ENCODE data around the gene FAM24A. TPM values are rescaled to one million over a fixed set of nuclear protein-coding genes. Genes with fewer than 3 reads are reported as not detected.
"Not testable (repeated sequence)": the region's sequence is repeated elsewhere in the genome, so short reads cannot be mapped to it uniquely, and the experiment has no call there.

The FAM24A gene, protein sequence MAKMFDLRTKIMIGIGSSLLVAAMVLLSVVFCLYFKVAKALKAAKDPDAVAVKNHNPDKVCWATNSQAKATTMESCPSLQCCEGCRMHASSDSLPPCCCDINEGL
- total RNA-seq (not detected), polyA plus RNA-seq (not detected)
- long read RNA-seq, donor 1 = 0 reads
- long read RNA-seq, donor 2 = 0 reads
- long read RNA-seq, donor 3 = 0 reads
- long read RNA-seq, donor 4 = 0 reads
- long read RNA-seq, donor 5 = 0 reads
- long read RNA-seq, donor 6 = 0 reads
- long read RNA-seq, donor 7 = 0 reads
- long read RNA-seq, donor 8 = 0 reads
- long read RNA-seq, donor 9 = 0 reads
- long read RNA-seq, donor 10 = 0 reads

DNA sequence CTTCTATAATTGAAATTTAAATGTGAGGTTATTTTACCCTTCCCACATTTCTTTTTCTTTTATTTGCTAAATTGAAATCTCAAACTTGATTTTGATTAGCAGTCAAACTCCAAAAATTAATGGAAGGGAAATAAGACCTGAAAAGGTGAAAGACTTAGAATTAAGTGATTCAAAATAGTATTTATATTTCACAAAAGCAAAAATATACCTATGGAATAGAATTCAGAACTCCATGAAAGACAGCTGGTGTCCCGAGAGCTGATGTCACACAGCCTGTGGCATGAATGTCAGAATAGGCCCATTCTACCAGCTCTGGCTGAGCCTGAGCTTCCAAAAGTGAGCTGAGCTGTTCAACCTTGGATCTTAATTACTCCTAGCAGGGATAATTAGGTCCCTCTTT, at the start of gene FAM24A:
TSS of gene FAM24A (plus strand) at position 301 of the 400 bp plus-strand sequence. CDS start 1,025 bp downstream, outside the sequence.
- Histone ChIP-seq H3K36me3 (ENCODE audit: control insufficient read depth in 2 of 2, insufficient read depth in 2 of 2, low read length in 1 of 2) (no peaks in the 10 kb centered on the region), H3K27me3 (ENCODE audit: control insufficient read depth in 2 of 2, insufficient read depth in 1 of 2, low read length in 1 of 2) (no peaks in the 10 kb centered on the region), H3K9me3 (ENCODE audit: control insufficient read depth in 2 of 2, insufficient read depth in 1 of 2, low read length in 1 of 2) (no peaks in the 10 kb centered on the region), H3K27ac (ENCODE audit: low read depth in 1 of 2, low read length in 1 of 2) (no peak within 1 kb of the TSS), H3K4me1 (ENCODE audit: control insufficient read depth in 2 of 2, insufficient read depth in 2 of 2, low read length in 2 of 2) (no peaks in the 10 kb centered on the region), H3K4me3 (ENCODE audit: low read length in 2 of 2) (no peak within 1 kb of the TSS)
- DNase-seq (ENCODE audit: low read depth in 6 of 9, low spot score in 9 of 9) = no peak
- WGBS = 80% methylated on average over 1 of the region's 1 CpG

GRCh38 chr10:122861711-122862161, 48.7 kb upstream of the FAM24A start:
- Histone ChIP-seq H3K9me3 (ENCODE audit: control insufficient read depth in 2 of 2, insufficient read depth in 1 of 2, low read length in 1 of 2) (no peaks in the 10 kb centered on the region), H3K36me3 (ENCODE audit: control insufficient read depth in 2 of 2, insufficient read depth in 2 of 2, low read length in 1 of 2) (peaks cover 0 to 3% of the 10 kb centered on the region in 2 donors), H3K4me1 (ENCODE audit: control insufficient read depth in 2 of 2, insufficient read depth in 2 of 2, low read length in 2 of 2) (no peaks in the 10 kb centered on the region), H3K4me3 (ENCODE audit: low read length in 2 of 2) (no peak overlapping the region), H3K27me3 (ENCODE audit: control insufficient read depth in 2 of 2, insufficient read depth in 1 of 2, low read length in 1 of 2) (no peaks in the 10 kb centered on the region), H3K27ac (ENCODE audit: low read depth in 1 of 2, low read length in 1 of 2) (no peak overlapping the region)
- 90% methylated on average over 1 of the region's 1 CpG for WGBS
- no peak for DNase-seq (ENCODE audit: low read depth in 6 of 9, low spot score in 9 of 9)

GRCh38 chr10:122863216-122864193, 46.9 kb upstream of the FAM24A start:
- no peak for DNase-seq (ENCODE audit: low read depth in 6 of 9, low spot score in 9 of 9)
- H3K36me3 ChIP-seq (ENCODE audit: control insufficient read depth in 2 of 2, insufficient read depth in 2 of 2, low read length in 1 of 2) = peaks cover 0 to 1% of the 10 kb centered on the region in 2 donors
- H3K9me3 ChIP-seq (ENCODE audit: control insufficient read depth in 2 of 2, insufficient read depth in 1 of 2, low read length in 1 of 2) = no peaks in the 10 kb centered on the region
- H3K27ac ChIP-seq (ENCODE audit: low read depth in 1 of 2, low read length in 1 of 2) = no peak overlapping the region
- no peak overlapping the region for H3K4me3 ChIP-seq (ENCODE audit: low read length in 2 of 2)
- no peaks in the 10 kb centered on the region for H3K4me1 ChIP-seq (ENCODE audit: control insufficient read depth in 2 of 2, insufficient read depth in 2 of 2, low read length in 2 of 2)
- 97% methylated on average over 2 of the region's 2 CpGs for WGBS
- H3K27me3 ChIP-seq (ENCODE audit: control insufficient read depth in 2 of 2, insufficient read depth in 1 of 2, low read length in 1 of 2) = no peaks in the 10 kb centered on the region

- WGBS = 98% methylated on average over 2 of the region's 2 CpGs
Measured at GRCh38 chr10:122864194-122864592, 46.2 kb upstream of the FAM24A start.

DNA sequence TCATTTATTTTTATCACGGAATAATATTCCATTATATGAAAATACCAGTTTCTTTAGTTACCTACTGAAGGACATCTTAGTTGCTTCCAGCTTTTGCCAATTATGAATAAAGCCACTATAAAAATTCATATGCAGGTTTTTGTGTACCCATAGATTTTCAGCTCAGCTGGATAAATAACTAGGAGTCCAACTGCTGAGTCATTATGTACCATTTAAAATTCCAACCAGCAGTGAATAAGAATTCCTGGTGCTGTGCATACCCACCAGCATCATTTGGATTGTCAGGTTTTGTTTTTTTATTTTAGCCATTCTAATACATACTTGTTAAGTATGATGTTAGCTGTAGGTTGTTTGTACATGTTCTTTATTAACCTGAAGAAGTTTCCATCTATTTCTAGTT, 45.5 kb upstream of the FAM24A start:
- no peak for DNase-seq (ENCODE audit: low read depth in 6 of 9, low spot score in 9 of 9)
- no peaks in the 10 kb centered on the region for H3K4me1 ChIP-seq (ENCODE audit: control insufficient read depth in 2 of 2, insufficient read depth in 2 of 2, low read length in 2 of 2)
- H3K27ac ChIP-seq (ENCODE audit: low read depth in 1 of 2, low read length in 1 of 2) = no peak overlapping the region
- H3K4me3 ChIP-seq (ENCODE audit: low read length in 2 of 2) = no peak overlapping the region
- 100% methylated on average over 1 of the region's 1 CpG for WGBS
- no peaks in the 10 kb centered on the region for H3K27me3 ChIP-seq (ENCODE audit: control insufficient read depth in 2 of 2, insufficient read depth in 1 of 2, low read length in 1 of 2)
- H3K36me3 ChIP-seq (ENCODE audit: control insufficient read depth in 2 of 2, insufficient read depth in 2 of 2, low read length in 1 of 2) = no peaks in the 10 kb centered on the region
- H3K9me3 ChIP-seq (ENCODE audit: control insufficient read depth in 2 of 2, insufficient read depth in 1 of 2, low read length in 1 of 2) = no peaks in the 10 kb centered on the region

More at GRCh38 chr10:122864194-122864592, 46.2 kb upstream of the FAM24A start:
- DNase-seq (ENCODE audit: low read depth in 6 of 9, low spot score in 9 of 9) = no peak
- H3K9me3 ChIP-seq (ENCODE audit: control insufficient read depth in 2 of 2, insufficient read depth in 1 of 2, low read length in 1 of 2) = no peaks in the 10 kb centered on the region
- H3K4me1 ChIP-seq (ENCODE audit: control insufficient read depth in 2 of 2, insufficient read depth in 2 of 2, low read length in 2 of 2) = no peaks in the 10 kb centered on the region
- H3K27ac ChIP-seq (ENCODE audit: low read depth in 1 of 2, low read length in 1 of 2) = no peak overlapping the region
- no peak overlapping the region for H3K4me3 ChIP-seq (ENCODE audit: low read length in 2 of 2)
- no peaks in the 10 kb centered on the region for H3K36me3 ChIP-seq (ENCODE audit: control insufficient read depth in 2 of 2, insufficient read depth in 2 of 2, low read length in 1 of 2)
- no peaks in the 10 kb centered on the region for H3K27me3 ChIP-seq (ENCODE audit: control insufficient read depth in 2 of 2, insufficient read depth in 1 of 2, low read length in 1 of 2)

DNA sequence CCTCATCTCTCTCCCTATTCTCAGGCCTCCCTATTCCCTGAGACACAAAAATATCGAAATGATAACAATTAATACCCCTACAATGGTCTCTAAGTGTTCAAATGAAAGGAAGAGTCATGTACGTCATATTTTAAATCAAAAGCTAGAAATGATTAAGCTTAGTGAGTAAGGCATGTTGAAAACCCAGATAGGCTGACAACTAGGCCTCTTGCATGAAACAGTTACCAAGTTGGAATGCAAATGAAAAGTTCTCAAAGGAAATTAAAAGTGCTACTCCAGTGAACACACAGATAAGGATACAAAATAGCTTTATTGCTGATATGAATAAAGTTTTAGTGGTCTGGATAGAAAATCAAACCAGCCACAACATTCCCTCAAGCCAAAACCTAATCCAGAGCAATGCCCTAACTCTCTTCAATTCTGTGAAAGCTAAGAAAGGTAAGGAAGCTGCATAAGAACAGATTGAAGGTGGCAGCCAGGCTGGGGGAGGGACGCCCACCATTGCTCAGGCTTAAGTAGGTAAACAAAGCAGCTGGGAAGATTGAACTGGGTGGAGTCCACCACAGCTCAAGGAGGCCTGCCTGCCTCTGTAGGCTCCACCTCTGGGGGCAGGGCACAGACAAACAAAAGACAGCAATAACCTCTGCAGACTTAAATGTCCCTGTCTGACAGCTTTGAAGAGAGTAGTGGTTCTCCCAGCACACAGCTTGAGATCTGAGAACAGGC, 43.5 kb upstream of the FAM24A start:
- not testable (repeated sequence) for DNase-seq (ENCODE audit: low read depth in 6 of 9, low spot score in 9 of 9); H3K9me3 ChIP-seq (ENCODE audit: control insufficient read depth in 2 of 2, insufficient read depth in 1 of 2, low read length in 1 of 2); H3K36me3 ChIP-seq (ENCODE audit: control insufficient read depth in 2 of 2, insufficient read depth in 2 of 2, low read length in 1 of 2); H3K27me3 ChIP-seq (ENCODE audit: control insufficient read depth in 2 of 2, insufficient read depth in 1 of 2, low read length in 1 of 2); H3K4me1 ChIP-seq (ENCODE audit: control insufficient read depth in 2 of 2, insufficient read depth in 2 of 2, low read length in 2 of 2); H3K4me3 ChIP-seq (ENCODE audit: low read length in 2 of 2); H3K27ac ChIP-seq (ENCODE audit: low read depth in 1 of 2, low read length in 1 of 2)
- 95% methylated on average over 3 of the region's 3 CpGs for WGBS

DNA sequence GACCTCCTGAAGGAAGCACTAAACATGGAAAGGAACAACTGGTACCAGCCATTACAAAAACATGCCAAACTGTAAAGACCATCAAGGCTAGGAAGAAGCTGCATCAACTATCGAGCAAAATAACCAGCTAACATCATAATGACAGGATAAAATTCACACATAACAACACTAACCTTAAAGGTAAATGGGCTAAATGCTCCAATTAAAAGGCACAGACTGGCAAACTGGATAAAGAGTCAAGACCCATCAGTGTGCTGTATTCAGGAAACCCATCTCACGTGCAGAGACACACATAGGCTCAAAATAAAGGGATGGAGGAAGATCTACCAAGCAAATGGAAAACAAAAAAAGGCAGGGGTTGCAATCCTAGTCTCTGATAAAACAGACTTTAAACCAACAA, 41.6 kb upstream of the FAM24A start:
- not testable (repeated sequence) for H3K27ac ChIP-seq (ENCODE audit: low read depth in 1 of 2, low read length in 1 of 2); H3K4me3 ChIP-seq (ENCODE audit: low read length in 2 of 2)

DNA sequence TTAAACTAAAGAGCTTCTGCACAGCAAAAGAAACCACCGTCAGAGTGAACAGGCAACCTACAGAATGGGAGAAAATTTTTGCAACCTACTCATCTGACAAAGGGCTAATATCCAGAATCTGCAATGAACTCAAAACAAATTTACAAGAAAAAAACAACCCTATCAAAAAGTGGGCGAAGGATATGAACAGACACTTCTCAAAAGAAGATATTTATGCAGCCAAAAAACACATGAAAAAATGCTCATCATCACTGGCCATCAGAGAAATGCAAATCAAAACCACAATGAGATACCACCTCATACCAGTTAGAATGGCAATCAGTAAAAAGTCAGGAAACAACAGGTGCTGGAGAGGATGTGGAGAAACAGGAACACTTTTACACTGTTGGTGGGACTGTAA, 38.5 kb upstream of the FAM24A start:
- not testable (repeated sequence) for H3K4me3 ChIP-seq (ENCODE audit: low read length in 2 of 2)

More for the DNA sequence above, 41.6 kb upstream of the FAM24A start:
- not testable (repeated sequence) for H3K4me1 ChIP-seq (ENCODE audit: control insufficient read depth in 2 of 2, insufficient read depth in 2 of 2, low read length in 2 of 2); H3K27me3 ChIP-seq (ENCODE audit: control insufficient read depth in 2 of 2, insufficient read depth in 1 of 2, low read length in 1 of 2); DNase-seq (ENCODE audit: low read depth in 6 of 9, low spot score in 9 of 9); H3K36me3 ChIP-seq (ENCODE audit: control insufficient read depth in 2 of 2, insufficient read depth in 2 of 2, low read length in 1 of 2); H3K9me3 ChIP-seq (ENCODE audit: control insufficient read depth in 2 of 2, insufficient read depth in 1 of 2, low read length in 1 of 2)
- 91% methylated on average over 1 of the region's 2 CpGs for WGBS

More for the DNA sequence above, 38.5 kb upstream of the FAM24A start:
- H3K36me3 ChIP-seq (ENCODE audit: control insufficient read depth in 2 of 2, insufficient read depth in 2 of 2, low read length in 1 of 2); H3K27me3 ChIP-seq (ENCODE audit: control insufficient read depth in 2 of 2, insufficient read depth in 1 of 2, low read length in 1 of 2); DNase-seq (ENCODE audit: low read depth in 6 of 9, low spot score in 9 of 9); H3K4me1 ChIP-seq (ENCODE audit: control insufficient read depth in 2 of 2, insufficient read depth in 2 of 2, low read length in 2 of 2); H3K27ac ChIP-seq (ENCODE audit: low read depth in 1 of 2, low read length in 1 of 2); H3K9me3 ChIP-seq (ENCODE audit: control insufficient read depth in 2 of 2, insufficient read depth in 1 of 2, low read length in 1 of 2): not testable (repeated sequence)
- 96% methylated on average over 1 of the region's 2 CpGs for WGBS
